GM18498 (cell line): ENCODE data around the gene IGFL2.
"Not testable (repeated sequence)": the region's sequence is repeated elsewhere in the genome, so short reads cannot be mapped to it uniquely, and the experiment has no call there.

Experiments used
- ATAC-seq: cut with Tn5 transposase; IDR thresholded peaks from one replicate; pipeline ENCODE4 v1.9.1; 2021; ENCODE audit warnings: mild to moderate bottlenecking, moderate library complexity; ENCODE audit not compliant: unreplicated experiment

IGFL2 gene

DNA sequence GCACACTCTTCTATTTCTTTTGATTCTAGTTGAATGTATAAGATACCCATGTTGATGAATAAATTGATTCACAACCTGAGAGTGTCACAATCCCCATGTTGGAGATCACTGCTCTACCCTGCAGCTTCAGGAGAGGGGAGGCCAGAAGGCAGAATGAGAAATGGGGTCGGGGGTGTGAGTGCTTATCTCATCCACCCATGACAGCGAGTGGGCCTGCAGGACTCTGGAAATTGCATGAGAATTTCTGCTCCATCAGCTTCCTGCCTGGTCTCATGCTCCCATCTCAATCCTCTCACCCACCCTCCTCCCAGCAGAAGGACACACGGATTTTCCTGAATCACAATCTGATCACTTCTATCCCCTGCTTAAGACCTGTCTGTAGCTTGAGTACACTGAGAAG, 58.6 kb downstream of the IGFL2 start:
- no peak for ATAC-seq

DNA sequence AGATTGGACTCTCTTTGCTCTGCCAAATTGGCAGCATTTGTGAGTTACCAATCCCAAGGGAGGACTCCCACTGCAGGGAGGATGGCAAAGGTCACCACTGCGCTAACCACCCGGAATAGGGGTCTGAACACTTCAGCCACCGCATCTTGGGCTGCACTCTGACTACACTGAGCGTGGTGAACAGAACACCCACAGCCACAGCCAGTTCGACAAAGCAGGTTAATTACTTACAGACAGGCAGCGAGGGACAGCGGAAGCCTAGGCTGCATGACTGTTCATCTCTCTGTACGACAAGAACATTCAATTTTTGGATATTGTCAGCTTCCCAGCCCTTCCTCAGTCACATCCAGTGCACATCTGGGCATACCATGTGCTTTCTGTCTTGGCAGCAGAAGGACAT, 59.8 kb downstream of the IGFL2 start:
- ATAC-seq = not testable (repeated sequence)

DNA sequence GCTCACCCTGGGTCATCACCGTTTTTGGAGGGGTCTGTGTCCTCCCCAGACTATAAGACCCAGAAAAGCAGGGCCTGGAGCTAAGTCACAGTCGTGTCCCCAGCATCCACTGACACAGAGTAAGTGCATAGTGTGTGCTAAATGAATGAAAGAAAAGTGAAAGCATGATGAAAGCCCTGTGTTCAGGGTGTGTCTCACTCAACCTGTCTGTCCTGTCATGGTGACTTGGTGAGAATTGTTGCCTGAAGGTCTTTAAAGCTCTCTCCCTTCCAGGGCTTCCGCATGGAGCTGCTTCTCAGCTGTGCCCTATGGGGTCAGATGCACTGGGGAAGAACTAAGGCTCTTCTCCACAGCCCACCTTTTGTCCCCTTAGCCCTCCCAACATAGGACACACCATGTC, 61.0 kb downstream of the IGFL2 start:
- ATAC-seq = no peak

DNA sequence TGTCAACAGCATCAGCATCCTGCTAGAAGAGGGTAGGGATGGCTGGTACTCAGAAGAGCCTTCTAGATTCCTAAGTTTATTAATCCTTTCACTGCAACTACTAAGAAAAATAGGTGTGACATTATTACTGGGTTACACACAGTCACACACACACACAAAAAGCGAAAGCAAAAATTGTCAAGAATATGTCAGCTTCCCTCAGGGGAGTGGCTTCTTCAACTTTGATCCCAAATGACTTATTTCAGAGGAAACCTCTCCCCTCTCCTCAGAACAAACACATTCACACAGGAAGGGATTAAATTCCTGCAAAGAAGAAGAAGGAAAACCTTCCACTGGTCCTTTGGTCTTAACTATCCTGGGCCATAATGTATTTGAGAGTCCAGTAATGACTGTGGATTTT, 61.4 kb downstream of the IGFL2 start:
- ATAC-seq = no peak

GRCh38 chr19:46210669-46211068, 62.6 kb downstream of the IGFL2 start:
- ATAC-seq = no peak
